NCI-H2196 treated with DMSO at 0.1 percent for 48 hours (cell line): Measurements from ENCODE around the gene INPP1.
A peak's percentile ranks its signal among the peaks of the same experiment; 100 is the strongest.
"Not testable (repeated sequence)": the region's sequence is repeated elsewhere in the genome, so short reads cannot be mapped to it uniquely, and the experiment has no call there.

ENCODE experiments used
- DNase-seq: peaks from one replicate; lab custom pipeline; 2025; ENCODE audit not compliant: unreplicated experiment; lab: John Stamatoyannopoulos, UW

Gene INPP1

DNA sequence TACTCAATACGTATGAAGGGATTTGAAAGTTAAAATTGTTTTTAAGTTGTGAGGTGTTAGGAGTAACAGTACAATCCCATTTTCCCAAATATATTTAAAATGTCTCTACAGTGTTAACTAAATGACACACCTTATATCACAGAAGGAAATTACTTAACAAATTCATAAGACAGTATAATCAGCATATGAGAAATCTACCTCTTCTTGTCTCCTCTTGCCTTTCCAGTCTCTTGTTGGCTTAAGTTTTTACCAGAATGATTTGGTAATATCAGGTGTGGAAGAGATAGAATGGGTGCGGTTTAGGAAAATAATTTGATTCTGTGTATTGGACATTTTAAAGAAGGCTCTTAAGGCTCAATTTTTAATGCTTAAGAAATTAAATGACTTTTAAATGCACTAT lies 9.5 kb upstream of the INPP1 start:
- no peak for DNase-seq

- no peak for DNase-seq
Measured at GRCh38 chr2:190334479-190335224, 8.7 kb upstream of the INPP1 start.

- no peak for DNase-seq
Measured at GRCh38 chr2:190335225-190335559, 8.2 kb upstream of the INPP1 start.

DNA sequence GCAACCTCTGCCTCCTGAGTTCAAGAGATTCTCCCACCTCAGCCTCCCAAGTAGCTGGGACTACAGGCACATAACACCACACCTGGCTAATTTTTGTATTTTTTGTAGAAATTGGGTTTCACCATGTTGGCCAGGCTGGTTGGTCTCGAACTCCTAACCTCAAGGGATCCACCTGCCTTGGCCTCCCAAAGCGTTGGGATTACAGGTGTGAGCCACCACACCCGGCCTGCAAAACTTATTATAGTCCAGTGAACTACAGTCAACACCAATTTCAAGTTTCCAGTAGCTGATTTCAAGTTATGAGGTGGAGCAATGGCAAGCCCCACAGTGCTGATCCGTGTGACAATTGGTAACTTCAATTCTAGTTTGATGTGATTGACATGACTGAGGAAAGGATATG lies 7.8 kb upstream of the INPP1 start:
- DNase-seq, result not testable (repeated sequence)

DNA sequence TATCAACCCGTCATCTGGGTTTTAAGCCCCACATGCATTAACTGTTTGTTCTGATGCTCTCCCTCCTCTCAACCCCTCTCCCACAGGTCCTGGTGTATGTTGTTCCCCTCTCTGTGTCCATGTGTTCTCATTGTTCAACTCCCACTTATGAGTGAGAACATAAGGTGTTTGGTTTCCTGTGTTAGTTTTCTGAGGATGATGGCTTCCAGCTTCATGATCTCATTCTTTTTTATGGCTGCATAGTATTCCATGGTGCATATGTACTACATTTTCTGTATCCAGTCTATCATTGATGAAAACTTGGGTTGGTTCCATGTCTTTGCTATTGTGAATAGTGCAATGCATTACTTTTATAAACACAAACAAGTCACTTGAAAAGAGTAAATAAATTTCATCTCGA lies 7.0 kb upstream of the INPP1 start:
- DNase-seq, result no peak

- no peak for DNase-seq
Measured at GRCh38 chr2:190338453-190338852, 4.9 kb upstream of the INPP1 start.

- DNase-seq, result no peak
Measured at GRCh38 chr2:190339394-190339793, 4.0 kb upstream of the INPP1 start.

DNA sequence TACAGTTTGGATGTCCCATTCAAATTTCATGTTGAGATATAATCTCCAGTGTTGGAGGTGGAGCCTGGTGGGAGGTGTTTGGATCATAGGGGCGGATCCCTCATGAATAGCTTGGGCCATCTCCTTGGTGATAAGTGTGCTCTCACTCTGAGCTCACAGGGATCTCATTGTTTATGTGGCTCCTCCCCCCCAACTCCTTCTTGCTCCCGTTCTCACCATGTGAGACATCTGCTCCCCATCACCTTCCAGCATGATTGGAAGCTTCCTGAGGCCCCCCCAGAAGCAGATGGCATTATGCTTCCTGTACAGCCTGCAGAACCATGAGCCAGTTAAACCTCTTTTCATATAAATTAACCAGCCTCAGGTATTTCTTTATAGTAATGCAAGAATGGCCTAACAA lies 3.0 kb upstream of the INPP1 start:
- DNase-seq, result no peak

DNA sequence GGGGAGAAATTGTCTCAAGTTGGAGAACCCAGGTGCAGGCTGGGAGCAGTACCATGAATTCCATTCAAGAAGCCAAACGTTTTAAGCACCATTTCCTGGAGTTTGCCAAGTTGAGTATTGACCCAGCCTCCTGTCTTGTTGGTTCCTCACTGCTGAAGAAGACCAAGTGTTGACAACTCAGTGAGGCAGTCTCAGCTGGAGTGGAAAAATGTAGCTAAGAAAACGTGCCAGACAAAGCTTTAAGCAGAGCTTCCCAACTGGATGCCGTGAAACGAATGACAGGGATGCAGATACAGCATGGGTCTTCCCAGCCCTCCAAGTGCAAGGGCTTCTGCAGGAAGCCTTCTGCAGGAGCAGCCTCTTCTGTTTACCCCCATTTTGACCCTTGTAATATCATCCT lies 778 bp upstream of the INPP1 start:
- no peak for DNase-seq

DNA sequence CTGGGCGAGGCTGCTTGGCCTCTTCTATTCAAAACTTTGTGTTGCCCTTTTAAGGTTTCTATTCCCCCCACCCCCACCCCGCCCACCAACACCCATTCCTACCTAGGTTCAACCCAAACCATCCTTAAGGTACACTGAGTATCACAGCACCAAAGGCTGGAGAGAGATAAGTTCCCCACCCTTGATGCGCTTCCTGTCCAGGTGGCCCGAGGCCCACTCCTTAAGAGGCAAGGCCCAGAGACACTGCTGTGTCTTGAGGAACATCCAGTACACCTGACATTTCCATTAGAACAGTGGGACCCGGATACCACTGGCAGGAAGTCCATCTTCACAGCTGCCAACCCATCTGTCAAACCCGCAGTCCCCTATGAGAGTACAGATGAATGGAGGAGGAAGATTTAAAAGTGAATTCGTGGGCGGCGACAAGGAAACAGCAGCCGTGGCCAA lies 277 bp upstream of the INPP1 start:
- no peak for DNase-seq

GRCh38 chr2:190344276-190344827 lies 963 bp downstream of the INPP1 start:
- DNase-seq, result peak; percentile 50

DNA sequence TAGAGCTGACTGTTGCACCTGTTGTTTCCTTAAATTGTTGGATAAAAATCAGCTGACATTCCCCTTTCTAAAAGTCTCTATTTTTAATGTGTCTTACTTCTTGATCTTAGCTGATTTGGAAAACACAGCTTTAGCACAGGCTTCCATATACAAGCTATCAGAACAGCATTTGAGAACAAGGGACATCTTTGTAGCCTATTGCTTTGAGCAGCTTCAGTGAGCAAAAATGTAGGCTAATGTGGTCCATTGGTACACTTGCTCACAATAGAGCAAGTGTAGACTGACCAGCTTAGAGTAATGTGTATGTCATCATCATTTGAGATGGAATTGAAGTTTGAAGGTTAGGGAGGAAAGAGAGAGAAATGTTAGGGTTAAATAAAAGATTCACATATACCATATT lies 7.0 kb downstream of the INPP1 start:
- DNase-seq, result no peak

GRCh38 chr2:190351955-190352354 lies 8.6 kb downstream of the INPP1 start:
- no peak for DNase-seq

DNA sequence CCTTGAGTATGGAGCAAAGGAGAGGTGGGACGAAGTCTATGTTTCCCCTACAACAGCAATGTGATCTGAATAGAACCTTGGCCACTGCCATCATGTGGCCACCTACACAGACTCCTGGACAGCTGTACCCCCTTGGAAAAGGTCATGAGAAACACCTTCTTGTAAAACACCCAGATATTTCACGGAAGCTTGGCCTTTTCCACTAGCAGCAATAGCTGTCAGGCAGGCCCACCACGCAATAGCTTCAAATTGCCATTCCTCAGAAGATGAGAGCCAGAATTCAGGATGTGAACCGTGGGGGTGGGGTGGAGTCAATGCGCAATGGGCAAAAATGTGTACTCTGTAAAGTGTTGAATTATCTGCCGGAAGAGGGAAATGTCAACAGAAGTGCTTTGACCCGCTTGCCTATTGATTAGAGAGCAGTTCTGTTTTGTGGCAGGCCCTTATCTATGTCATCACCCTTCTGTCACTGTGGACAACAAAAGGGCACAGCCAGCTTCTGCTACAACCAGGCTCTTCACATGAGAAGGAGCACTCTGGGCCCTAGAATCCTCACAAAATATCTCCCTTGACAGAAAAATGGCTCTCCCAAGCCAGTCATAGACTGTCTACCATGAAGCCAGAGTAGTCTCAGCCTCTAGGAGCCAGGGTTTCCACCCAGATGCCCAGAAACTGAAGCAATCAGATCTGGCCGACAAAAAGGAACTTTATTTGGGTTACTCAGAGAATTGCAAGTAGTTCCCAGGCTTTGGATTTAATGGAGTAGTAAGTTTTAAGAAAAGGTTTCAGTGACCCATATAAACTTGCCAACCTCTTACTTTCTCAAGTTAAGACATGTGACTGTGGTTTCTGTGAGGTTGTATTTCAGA lies 9.5 kb downstream of the INPP1 start:
- DNase-seq, result no peak

DNA sequence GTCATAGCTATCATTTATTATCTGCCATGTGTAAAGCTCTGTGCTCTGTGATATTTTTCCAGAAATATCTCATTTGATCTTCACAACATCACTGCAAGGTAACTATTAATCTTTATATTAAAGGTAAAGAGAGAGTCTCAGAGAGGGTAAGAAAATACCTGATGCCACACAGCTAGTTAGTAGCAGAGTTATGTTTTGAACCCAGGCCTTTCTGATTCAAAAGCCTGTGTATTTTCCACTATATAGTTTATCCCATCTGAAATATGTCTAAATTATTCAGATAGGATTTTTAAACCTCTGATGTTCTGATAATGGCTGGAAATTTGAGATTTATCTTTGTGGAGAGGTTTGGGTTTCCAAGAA lies 10.1 kb downstream of the INPP1 start:
- no peak for DNase-seq

DNA sequence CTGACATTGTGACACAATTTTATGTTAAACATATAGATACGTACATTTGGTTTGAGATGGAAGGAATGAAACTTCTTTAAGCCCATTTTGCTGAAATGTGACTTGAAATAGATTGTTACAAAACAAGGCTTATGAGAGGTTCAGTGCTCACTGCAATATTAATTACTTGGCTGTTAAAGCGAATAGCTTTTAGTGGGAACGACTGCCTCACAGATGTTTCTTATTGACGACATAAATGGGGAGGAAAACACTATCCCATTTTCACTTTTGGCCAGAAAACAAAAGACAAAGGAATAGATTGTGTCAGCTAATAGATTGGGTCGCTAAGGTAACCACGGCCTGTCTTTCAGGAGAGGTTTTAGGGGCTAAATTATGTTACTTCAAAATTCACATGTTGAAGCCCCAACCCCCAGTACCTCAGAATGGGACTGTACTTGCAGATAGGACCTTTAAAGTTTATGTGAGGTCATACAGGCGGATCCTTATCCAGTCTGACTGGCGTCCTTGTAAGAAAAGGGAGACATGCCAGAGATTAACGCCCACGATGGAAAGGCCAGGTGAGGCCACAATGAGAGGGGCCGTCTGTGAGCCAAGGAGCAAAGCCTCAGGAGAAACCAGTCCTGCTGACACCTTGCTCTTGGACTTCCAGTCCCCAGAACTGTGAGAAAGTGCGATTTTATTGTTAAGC lies 10.8 kb downstream of the INPP1 start:
- no peak for DNase-seq

GRCh38 chr2:190355968-190356644 lies 12.7 kb downstream of the INPP1 start:
- no peak for DNase-seq

DNA sequence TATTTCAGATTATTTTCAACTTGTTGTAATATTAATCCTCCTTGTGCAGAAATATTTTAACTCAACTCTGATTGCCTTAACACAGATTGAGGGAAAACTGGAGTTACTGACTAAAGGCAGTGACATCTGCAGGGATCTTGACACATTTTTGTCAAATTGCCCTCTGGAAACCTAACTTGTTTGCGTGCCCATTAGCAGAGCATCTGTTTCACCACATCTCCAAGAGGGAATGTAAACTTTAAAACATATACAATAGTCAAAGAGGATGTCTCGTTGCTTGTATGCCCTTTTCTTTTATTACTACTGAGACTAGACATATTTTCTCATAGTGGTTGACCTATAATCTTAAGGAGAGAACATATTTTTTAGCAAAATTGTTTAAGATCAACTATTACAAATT lies 14.2 kb downstream of the INPP1 start:
- DNase-seq, result no peak

DNA sequence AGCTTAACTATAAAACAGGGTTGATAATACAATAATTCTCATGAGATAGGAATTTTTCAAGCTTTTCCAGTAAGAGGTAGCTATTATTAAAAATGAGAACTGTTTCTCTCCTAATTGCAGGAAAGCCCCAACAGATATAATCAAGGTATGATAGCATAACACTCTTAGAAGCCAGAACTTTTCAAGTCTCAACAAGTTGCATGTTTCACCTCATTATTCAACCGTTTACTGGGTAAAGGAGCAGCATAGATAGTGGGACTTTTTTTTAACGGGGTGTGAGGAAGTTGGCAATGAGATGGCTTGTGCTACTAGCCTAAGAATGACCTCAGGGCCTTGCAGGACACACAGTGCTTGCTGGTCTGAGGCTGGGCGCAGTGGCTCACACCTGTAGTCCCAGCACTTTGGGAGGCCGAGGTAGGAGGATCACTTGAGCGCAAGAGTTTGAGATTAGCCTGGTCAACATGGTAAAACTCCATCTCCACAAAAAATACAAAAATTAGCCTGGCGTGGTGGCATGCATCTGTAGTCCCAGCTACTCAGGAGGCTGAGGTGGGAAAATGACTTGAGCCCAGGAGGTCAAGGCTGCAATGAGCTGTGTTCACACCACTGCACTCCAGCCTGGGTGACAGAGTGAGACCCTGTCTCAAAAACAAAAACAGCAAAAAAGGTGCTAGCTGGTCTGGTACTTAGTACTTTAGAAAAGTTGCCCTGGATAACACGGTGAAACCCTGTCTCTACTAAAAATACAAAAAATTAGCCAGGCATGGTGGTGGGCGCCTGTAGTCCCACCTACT lies 15.5 kb downstream of the INPP1 start:
- DNase-seq, result peak; percentile 33

GRCh38 chr2:190360561-190360960 lies 17.2 kb downstream of the INPP1 start:
- DNase-seq, result no peak
